ENCODE measurements around the gene OR2V1. TPM values are rescaled to one million over a fixed set of nuclear protein-coding genes. Genes with fewer than 3 reads are reported as not detected.
A peak's percentile ranks its signal among the peaks of the same experiment; 100 is the strongest.

Gene OR2V1
- total RNA-seq, 2 donors from 2014 or later = not detected

DNA sequence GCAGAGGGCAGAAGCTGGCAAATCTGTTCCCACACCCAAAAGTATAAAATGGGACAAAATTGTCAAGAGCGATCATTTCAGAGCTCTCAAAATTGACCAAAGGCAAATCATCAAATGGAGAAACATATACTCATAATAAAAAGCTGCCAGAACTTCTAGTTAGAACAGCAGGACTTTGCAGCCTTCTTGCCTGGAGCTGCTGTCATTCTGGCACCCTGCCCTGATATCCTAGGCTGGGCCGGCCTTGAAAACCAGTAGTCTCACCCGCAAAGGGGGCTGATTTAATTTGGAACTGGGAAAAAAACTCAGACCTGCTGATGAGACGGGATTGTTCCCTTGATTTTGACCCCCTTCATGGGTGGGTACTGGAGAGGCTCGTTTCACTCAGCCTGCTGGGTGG is 18.5 kb downstream of the OR2V1 start:
- no peak for DNase-seq (ENCODE audit: low spot score)
- Histone ChIP-seq H3K4me3 (no peak overlapping the region), H3K9me3 (peaks cover 0 to 9% of the 10 kb centered on the region in 2 donors), H3K27ac (no peak overlapping the region), H3K36me3 (no peaks in the 10 kb centered on the region), H3K27me3 (peaks cover 0 to 10% of the 10 kb centered on the region in 2 donors), H3K4me1 (peaks cover 0 to 9% of the 10 kb centered on the region in 2 donors)
- TF ChIP-seq, protein P1, sequence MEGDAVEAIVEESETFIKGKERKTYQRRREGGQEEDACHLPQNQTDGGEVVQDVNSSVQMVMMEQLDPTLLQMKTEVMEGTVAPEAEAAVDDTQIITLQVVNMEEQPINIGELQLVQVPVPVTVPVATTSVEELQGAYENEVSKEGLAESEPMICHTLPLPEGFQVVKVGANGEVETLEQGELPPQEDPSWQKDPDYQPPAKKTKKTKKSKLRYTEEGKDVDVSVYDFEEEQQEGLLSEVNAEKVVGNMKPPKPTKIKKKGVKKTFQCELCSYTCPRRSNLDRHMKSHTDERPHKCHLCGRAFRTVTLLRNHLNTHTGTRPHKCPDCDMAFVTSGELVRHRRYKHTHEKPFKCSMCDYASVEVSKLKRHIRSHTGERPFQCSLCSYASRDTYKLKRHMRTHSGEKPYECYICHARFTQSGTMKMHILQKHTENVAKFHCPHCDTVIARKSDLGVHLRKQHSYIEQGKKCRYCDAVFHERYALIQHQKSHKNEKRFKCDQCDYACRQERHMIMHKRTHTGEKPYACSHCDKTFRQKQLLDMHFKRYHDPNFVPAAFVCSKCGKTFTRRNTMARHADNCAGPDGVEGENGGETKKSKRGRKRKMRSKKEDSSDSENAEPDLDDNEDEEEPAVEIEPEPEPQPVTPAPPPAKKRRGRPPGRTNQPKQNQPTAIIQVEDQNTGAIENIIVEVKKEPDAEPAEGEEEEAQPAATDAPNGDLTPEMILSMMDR (IDR thresholded peaks at IDR 0.05) = no peak

- TF ChIP-seq, protein P1 (IDR thresholded peaks at IDR 0.05) = no peak
- H3K27ac ChIP-seq = no peak overlapping the region
- peaks cover 0 to 9% of the 10 kb centered on the region in 2 donors for H3K9me3 ChIP-seq
- H3K27me3 ChIP-seq = peaks cover 0 to under 1% of the 10 kb centered on the region in 2 donors
- no peaks in the 10 kb centered on the region for H3K36me3 ChIP-seq
- peaks cover 0 to 9% of the 10 kb centered on the region in 2 donors for H3K4me1 ChIP-seq
- H3K4me3 ChIP-seq = no peak overlapping the region
- peak; percentile 2 for DNase-seq (ENCODE audit: low spot score)
These were observed 20.0 kb downstream of the OR2V1 start for GRCh38 chr5:181111010-181111409.

GRCh38 chr5:181109489-181110013 is 21.4 kb downstream of the OR2V1 start:
- peaks cover 0 to 9% of the 10 kb centered on the region in 2 donors for H3K9me3 ChIP-seq
- DNase-seq (ENCODE audit: low spot score) = peak; percentile 11
- H3K27me3 ChIP-seq = no peaks in the 10 kb centered on the region
- peaks cover 0 to 2% of the 10 kb centered on the region in 2 donors for H3K4me1 ChIP-seq
- no peaks in the 10 kb centered on the region for H3K36me3 ChIP-seq
- H3K4me3 ChIP-seq = no peak overlapping the region
- TF ChIP-seq, protein P1 (IDR thresholded peaks at IDR 0.05) = no peak
- no peak overlapping the region for H3K27ac ChIP-seq

DNA sequence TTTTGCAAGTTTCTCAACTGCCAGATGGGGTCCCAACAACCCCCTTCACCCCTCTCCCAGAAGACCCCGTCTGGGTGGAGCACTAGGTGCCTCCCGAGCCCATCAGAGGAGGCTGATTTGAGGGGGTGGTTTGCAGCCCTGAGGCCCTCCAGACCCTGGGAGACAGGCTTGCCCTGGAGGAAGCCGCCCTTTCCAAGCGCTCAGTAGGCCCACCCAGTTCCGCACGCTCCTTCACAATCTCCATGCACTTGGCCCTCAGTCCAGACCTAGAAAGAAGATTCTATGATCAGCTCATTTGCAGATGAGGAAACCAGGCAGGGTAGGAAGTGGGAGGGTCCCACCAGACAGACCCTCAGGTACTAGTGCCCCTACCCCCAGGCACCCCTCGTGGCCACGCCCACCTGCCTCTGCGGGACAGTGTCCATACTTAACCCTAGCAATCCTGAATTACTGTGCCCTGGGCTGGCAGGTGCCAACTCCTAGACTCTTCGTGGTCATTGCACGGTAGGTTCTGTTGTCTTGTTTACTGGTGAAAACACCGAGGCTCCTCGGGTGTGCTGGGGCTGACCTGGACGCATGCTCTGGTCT is 22.3 kb downstream of the OR2V1 start:
- peak; percentile 38 for DNase-seq (ENCODE audit: low spot score)
- Histone ChIP-seq H3K27me3 (peaks cover 0 to 3% of the 10 kb centered on the region in 2 donors), H3K4me3 (no peak overlapping the region), H3K4me1 (no peaks in the 10 kb centered on the region), H3K27ac (no peak overlapping the region), H3K36me3 (no peaks in the 10 kb centered on the region), H3K9me3 (peaks cover 0 to under 1% of the 10 kb centered on the region in 2 donors)
- TF ChIP-seq, protein P1 (IDR thresholded peaks at IDR 0.05) = no peak

- Histone ChIP-seq H3K4me1 (no peaks in the 10 kb centered on the region), H3K27ac (no peak overlapping the region), H3K27me3 (peaks cover 0 to 3% of the 10 kb centered on the region in 2 donors), H3K36me3 (no peaks in the 10 kb centered on the region), H3K4me3 (no peak overlapping the region), H3K9me3 (no peaks in the 10 kb centered on the region)
- DNase-seq (ENCODE audit: low spot score) = no peak
- TF ChIP-seq, protein P1 (IDR thresholded peaks at IDR 0.05) = no peak
These were observed 23.3 kb downstream of the OR2V1 start for GRCh38 chr5:181107699-181108098.
